C1 segment of cervical spinal cord (tissue), 14 donors: Measurements from ENCODE around the gene HPCAL4.
A peak's percentile ranks its signal among the peaks of the same experiment; 100 is the strongest.

Experiments used
- DNase-seq, 14 donors: peaks; one replicate each; lab custom pipeline; 2025; lab: John Stamatoyannopoulos, UW

Gene HPCAL4

DNA sequence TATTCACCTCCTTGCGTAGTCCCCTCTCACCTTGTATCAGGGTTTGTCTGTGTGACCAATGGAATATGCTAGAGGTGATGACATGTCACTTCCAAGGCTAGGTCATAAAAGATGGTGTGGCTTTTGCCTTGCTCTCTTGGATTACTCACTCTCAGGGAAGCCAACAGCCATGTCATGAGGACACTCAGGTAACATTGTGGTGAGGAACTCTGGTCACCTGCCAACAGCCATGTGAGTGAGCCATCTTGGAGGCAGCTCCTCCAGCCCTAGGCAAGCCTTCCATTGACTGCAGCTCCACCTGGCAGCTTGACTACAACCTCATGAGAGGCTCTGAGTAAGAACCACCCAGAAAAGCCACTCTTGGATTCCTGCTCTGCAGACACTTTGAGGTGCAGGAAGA lies 40.8 kb downstream of the HPCAL4 start:
- DNase-seq, result no peak

- DNase-seq, result no peak
Measured at GRCh38 chr1:39649636-39650185, 41.5 kb downstream of the HPCAL4 start.

DNA sequence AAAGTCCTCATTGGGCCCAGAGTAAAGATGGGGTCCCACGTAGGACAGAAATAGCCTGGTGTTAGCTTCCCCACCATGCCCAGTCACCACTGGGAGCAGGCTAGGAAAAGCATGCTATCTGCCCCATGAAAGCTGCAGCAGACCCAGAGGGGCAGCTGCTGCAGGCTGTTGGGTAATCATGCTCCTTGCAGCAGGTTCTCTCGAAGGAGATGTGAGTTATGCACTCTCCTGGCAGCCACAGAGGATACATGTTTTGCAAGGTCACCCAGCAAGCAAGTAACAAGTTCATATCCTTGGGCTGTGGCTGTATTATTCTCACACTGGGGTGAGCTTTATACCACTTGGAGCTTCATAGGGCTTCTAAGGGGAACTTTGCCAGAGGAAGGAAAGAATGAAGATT lies 42.7 kb downstream of the HPCAL4 start:
- DNase-seq, result no peak

- no peak for DNase-seq
Measured at GRCh38 chr1:39647247-39647646, 44.0 kb downstream of the HPCAL4 start.

DNA sequence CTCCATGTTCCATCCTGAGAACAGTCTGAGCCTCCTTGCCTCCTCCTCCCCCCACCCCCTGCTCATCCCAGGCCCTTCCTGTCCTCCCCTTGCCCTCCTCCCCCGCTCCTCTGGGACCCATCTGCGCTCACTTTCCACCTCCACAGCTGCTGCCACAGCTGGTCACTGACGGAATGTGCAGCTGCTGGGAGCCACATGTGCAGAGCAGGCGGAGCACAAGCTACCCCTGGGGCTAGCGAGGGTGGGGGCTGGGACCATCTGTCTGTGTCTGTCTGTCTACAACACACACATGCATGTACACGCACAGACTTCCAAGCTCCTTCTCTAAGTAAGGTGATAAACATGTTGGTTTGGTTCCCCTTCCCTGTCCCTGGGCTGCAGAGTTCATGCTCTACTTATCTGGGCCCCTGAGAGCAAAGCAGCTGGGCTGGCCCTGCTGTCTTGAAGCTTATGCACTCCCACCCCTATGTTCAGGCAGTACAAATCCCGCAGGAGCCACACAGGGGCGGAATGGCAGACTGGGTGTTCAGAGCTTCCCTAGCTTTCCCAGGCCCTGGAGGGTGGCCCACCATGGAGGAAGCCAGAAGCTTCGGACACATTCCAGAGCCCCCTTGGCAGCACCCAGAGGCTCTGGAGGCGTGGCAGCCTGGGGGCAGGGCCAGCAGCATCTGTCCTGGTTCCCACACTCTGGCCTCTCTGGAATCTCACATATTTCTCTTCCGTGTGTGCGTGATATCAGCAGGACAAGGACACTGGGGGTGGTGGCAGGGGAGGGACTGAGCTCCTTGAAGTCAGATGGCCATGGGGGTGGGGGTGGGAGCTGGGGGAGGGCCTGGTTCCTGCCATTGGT lies 44.8 kb downstream of the HPCAL4 start:
- no peak for DNase-seq

DNA sequence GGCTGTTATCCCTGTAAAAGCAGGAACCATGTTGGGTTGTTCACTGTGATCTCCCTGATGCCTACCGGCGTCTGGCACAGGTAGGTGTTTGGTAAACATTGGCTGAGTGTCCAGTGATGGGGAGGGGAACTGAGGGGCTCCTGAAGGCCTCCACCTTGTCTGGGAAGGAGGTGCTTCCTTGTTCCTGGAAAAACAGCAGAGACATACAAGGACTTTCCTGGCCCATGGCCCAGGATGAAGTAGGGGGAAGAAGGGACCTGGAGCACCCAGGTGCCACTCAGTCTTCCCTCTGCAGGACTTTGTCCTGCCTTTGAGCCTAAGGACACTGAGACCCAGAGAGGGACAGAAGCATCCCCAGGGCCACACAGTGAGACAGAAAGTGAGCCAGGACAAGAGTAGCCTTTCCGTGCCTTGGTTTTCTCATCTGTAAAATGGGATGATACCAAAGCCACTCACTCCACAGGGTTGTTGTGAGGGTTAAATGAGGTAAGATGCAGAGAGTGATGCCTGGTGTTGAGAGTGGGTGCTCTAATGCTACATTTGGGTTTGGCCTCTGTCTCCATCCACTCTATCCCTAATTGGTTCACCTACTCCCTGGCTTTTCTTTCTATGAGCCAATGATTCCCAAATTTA lies 45.7 kb downstream of the HPCAL4 start:
- no peak for DNase-seq

DNA sequence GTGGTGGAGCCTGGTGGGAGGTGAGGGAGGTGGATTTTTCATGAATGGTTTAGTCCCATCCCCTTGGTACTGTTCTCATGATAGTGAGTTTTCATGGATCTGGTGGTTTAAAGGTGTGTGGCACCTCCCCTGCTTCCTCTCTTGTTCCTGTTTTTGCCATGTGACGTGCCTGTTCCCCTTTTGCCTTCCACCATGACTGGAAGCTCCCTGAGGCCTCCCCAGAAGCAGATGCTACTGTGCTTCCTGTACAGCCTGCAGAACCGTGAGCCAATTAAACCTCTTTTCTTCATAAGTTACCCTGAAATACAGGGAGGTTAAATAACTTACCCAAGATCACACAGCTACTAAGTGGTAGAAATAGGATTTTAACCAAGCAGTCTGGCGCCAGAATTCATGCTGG lies 47.5 kb downstream of the HPCAL4 start:
- no peak for DNase-seq

DNA sequence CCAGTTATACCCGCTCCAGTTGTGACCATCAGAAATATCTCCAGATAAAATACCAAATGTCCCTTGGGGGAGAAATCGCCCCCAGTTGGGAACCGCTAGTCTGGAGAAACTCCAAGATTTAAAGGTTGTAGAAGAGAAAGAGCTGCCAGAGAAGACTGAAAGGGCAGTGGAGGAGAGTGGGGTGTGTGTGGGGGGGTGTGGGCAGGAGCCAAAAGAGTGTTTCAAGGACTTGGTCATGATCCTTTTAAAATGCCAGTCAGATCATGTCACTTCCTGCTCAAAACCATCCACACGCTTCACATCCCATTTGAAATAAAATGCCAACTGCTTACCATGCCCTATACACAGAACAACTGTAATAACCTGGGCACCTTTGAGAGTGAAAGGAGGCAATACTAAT lies 48.4 kb downstream of the HPCAL4 start:
- peak in 1 of 14 donors; percentile 12 for DNase-seq

DNA sequence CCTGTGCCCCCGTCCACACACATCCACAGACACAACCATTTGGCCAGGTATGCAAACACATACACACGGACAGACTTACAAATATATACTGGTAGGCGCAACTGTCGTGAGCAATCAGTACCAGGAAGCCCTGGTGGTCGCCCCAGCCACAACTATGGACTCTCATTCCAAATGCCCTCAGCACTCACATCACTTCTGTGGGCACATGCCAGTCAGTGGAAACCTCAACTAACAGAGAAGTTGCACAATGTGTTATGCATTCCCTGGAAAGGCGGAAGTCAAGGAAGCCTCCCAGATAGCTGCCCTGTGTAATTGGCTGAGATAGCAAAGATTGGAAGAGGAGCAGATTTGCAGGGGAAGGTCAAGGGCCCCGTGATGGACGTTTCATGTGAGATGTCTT lies 50.4 kb downstream of the HPCAL4 start:
- DNase-seq, result no peak

GRCh38 chr1:39639305-39640130 lies 51.7 kb downstream of the HPCAL4 start, which contains the start of gene HEYL:
Gene HEYL, minus strand, starts transcription at chr1:39639643. Its CDS starts 18 bp downstream, at chr1:39639625.
- DNase-seq, result peak in 3 of 14 donors; percentile 17 to 32 (median 24)

- no peak for DNase-seq
Measured at GRCh38 chr1:39638965-39639304, 52.3 kb downstream of the HPCAL4 start.

DNA sequence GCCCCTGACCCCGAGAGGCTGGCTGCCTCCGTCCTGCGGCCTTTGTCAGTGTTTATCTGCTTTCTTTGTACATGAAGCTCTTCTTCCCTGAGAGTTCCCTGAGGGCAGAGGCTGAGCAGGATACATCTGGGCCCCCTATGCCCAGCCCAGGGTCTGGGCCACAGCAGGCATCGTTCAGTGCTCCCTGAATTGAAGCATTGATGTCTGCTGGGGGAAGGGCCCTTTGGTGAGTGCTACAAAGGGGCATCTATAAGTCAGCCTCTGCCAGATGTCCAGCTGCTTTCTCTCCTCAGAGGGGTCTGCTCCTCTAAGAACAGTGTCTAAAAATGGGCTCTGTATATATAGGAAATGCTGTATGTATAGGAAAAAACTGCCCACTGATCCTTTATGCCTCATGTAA lies 53.9 kb downstream of the HPCAL4 start:
- DNase-seq, result no peak

GRCh38 chr1:39635871-39636210 lies 55.4 kb downstream of the HPCAL4 start:
- no peak for DNase-seq

GRCh38 chr1:39635205-39635870 lies 55.9 kb downstream of the HPCAL4 start:
- no peak for DNase-seq

DNA sequence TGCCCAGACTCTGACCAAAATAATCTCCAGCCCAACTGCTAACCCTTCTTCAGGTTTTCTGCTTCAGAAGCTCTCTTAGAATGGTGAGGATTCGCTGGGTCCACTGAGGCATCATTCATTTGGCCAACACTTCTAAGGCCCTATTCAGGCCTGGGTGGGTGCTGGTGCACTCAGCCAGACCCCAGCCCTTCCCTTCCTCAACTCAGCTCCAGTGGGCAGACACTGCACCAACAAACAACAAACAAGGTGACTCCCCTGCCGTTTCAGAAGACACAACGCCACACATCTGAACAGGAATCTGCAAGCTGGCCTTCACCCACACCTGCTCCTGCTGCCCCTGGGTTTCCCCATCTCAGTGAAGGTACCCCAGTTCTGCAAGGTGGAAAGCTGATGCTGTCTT lies 57.8 kb downstream of the HPCAL4 start:
- DNase-seq, result no peak

DNA sequence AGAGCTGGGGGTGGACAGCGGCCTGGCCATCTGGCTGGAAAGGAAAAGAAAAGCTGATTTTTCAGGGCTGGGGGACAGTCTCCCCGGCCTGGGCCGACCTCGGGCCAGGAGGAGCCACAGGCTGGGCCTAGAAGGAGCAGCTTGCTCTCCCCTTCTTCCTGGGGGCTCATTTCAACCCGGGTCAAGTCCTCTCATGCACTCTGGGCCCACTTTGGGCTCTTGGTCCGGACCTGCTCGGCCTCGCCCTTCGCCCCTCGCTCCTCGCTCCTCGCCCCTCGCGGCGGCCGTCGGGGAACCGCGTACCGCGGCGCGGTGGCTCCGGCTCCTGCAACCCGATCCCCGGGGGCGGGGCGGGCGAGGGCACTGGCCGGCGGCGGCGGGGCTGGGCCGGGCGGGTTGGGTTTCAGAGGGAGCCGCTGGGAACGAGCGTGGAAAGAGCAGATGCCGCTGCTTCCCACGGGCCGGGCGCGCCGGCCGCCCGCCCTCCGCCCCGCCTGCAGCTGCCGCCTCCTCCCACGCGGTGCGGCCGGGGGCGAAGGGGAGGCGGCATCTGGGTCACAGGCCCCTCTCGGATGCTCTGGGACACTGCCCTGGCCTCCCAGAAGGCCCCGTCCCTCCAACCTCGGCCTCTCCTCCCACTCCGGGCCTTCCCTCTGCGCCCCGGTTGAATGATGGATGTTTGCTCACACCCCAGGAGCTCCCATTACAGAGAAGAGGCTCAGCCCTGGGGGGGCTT lies 58.4 kb downstream of the HPCAL4 start:
- DNase-seq, result peak in 1 of 14 donors; percentile 39

- DNase-seq, result no peak
Measured at GRCh38 chr1:39632323-39632681, 58.9 kb downstream of the HPCAL4 start.

- DNase-seq, result no peak
Measured at GRCh38 chr1:39631361-39632322, 59.6 kb downstream of the HPCAL4 start.

GRCh38 chr1:39628807-39629350 lies 62.4 kb downstream of the HPCAL4 start:
- DNase-seq, result no peak
